Measurements from ENCODE around the gene IGSF9B. TPM values are rescaled to one million over a fixed set of nuclear protein-coding genes. Genes with fewer than 3 reads are reported as not detected.

Gene IGSF9B
- polyA plus RNA-seq, 1 experiment, result 0.05 TPM

- H3K4me3 ChIP-seq (ENCODE audit: low read depth, low read length), result no peak overlapping the region
- ChIA-PET POLR2A (no interaction called here), CTCF (no interaction called here)
- peaks cover 8% of the 10 kb centered on the region for H3K27me3 ChIP-seq (ENCODE audit: control insufficient read depth, insufficient read depth, low read length)
- no peak for DNase-seq (ENCODE audit: low read depth)
- TF ChIP-seq CTCF (IDR thresholded peaks at IDR 0.05; ENCODE audit: insufficient read depth, low read depth, low read length), result no peak
- no peaks in the 10 kb centered on the region for H3K36me3 ChIP-seq (ENCODE audit: control insufficient read depth, insufficient read depth, low read length)
These were observed 43.0 kb downstream of the IGSF9B start for GRCh38 chr11:133913761-133914160.

DNA sequence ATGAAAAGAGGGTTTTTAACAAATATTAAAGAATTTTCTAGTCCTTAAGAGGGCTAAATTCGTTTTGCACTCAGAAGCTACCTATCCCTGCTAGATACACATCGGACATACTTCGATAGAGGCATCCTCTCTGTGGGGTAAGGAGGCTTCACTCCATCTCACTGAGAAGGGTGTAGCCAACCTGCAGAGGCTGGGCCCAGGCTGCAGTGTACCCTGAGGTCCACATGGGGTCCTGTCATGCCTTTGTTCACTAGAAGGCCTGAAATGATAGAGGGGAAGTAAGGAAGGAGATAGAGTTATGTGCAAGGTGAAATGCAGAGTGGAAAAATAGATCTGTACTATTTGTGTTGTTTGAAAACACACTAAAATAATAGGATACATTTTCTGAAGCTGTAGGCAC, 45.6 kb downstream of the IGSF9B start:
- ChIA-PET CTCF (interaction anchor here (1.2 kb wide), 1 partner anchor 16 kb away, joined by 4 read pairs; no protein-coding TSS in a partner anchor), POLR2A (no interaction called here)
- DNase-seq (ENCODE audit: low read depth), result no peak
- TF ChIP-seq CTCF (IDR thresholded peaks at IDR 0.05; ENCODE audit: insufficient read depth, low read depth, low read length), result no peak
- Histone ChIP-seq H3K36me3 (ENCODE audit: control insufficient read depth, insufficient read depth, low read length) (no peaks in the 10 kb centered on the region), H3K4me3 (ENCODE audit: low read depth, low read length) (no peak overlapping the region), H3K27me3 (ENCODE audit: control insufficient read depth, insufficient read depth, low read length) (peaks cover under 1% of the 10 kb centered on the region; the same call in 1 of the 2 replicates)

- CTCF ChIA-PET, result no interaction called here
- POLR2A ChIA-PET, result no interaction called here
- H3K36me3 ChIP-seq (ENCODE audit: control insufficient read depth, insufficient read depth, low read length), result no peaks in the 10 kb centered on the region
- DNase-seq (ENCODE audit: low read depth), result no peak
- H3K4me3 ChIP-seq (ENCODE audit: low read depth, low read length), result no peak overlapping the region
- no peak for TF ChIP-seq CTCF (IDR thresholded peaks at IDR 0.05; ENCODE audit: insufficient read depth, low read depth, low read length)
- no peaks in the 10 kb centered on the region for H3K27me3 ChIP-seq (ENCODE audit: control insufficient read depth, insufficient read depth, low read length)
These were observed 46.7 kb downstream of the IGSF9B start for GRCh38 chr11:133910101-133910500.

DNA sequence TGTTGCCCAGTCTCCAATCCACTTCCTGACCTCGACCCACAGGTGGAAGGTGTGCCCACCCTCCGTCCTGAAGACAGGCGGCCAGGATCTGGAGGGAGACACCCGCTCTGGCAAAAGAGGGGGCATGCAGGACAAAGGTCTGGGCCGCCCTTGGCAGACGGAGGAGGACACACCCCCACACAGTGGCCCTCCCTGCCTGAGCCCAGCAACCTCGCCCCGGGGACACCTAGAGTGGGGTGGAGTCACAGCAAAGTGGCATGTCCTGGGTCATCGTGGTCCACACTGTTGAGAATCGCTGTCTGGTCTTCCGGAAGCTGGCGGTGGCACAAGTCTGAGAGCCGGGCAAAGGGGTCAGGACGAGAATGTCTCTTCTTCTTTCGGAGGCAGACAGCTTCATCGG, 47.9 kb downstream of the IGSF9B start:
- CTCF ChIA-PET, result no interaction called here
- TF ChIP-seq CTCF (IDR thresholded peaks at IDR 0.05; ENCODE audit: insufficient read depth, low read depth, low read length), result no peak
- no peaks in the 10 kb centered on the region for H3K36me3 ChIP-seq (ENCODE audit: control insufficient read depth, insufficient read depth, low read length)
- POLR2A ChIA-PET, result no interaction called here
- H3K27me3 ChIP-seq (ENCODE audit: control insufficient read depth, insufficient read depth, low read length), result no peaks in the 10 kb centered on the region
- no peak for DNase-seq (ENCODE audit: low read depth)
- H3K4me3 ChIP-seq (ENCODE audit: low read depth, low read length), result no peak overlapping the region

DNA sequence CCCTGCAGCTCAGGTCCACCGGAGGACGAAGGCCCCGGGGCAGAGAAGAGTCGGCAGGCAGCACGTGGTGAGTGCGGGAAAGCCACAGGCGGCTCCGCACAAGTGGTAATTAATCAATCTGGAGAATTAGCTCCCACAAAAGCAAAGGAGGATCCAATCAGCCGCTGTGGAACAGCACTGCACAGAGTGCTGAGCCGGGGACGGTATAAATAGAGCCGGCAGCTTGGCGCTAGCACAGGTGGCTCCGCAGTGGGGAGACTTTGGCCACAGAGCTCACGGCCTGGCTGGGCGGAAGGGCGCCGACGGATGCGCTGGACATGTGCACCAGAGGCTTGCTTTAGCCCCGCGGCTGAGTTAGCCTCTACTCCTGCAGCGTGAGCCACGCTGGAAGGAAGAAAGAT, 48.9 kb downstream of the IGSF9B start:
- H3K4me3 ChIP-seq (ENCODE audit: low read depth, low read length), result no peak overlapping the region
- H3K27me3 ChIP-seq (ENCODE audit: control insufficient read depth, insufficient read depth, low read length), result no peaks in the 10 kb centered on the region
- ChIA-PET CTCF (no interaction called here), POLR2A (no interaction called here)
- no peak for DNase-seq (ENCODE audit: low read depth)
- TF ChIP-seq CTCF (IDR thresholded peaks at IDR 0.05; ENCODE audit: insufficient read depth, low read depth, low read length), result no peak
- H3K36me3 ChIP-seq (ENCODE audit: control insufficient read depth, insufficient read depth, low read length), result no peaks in the 10 kb centered on the region

Measured in BJ (cell line).